Measurements from ENCODE around the gene KCNQ1. TPM values are rescaled to one million over a fixed set of nuclear protein-coding genes. Genes with fewer than 3 reads are reported as not detected.

KCNQ1 gene
- total and polyA plus RNA-seq, 4 donors = 15.4 to 41.7 (median 26.2) TPM

DNA sequence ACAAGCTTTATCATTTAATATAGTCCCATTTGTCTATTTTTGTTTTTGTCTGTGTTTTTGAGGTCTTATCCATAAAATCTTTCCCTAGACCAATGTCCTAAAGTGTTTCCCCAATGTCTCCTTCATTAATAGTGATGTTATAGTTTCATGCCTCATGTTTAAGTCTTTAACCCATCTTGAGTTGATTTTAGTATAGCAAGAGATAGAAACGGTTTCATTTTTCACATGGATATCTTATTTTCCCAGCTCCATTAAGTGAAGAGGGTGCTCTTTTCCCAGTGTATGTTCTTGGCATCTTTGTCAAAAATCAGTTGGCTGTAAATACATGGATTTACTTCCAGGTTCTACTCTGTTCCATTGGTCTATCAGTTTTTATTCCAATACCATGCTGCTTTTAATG lies 196.8 kb downstream of the KCNQ1 start:
- no peaks in the 10 kb centered on the region for H3K27me3 ChIP-seq (ENCODE audit: control insufficient read depth in 3 of 3, insufficient read depth in 3 of 3, low read length in 2 of 3)
- no peak overlapping the region for H3K4me3 ChIP-seq
- H3K9ac ChIP-seq (ENCODE audit: insufficient read depth in 1 of 2, low read length in 2 of 2) = no peak overlapping the region
- H3K4me1 ChIP-seq (ENCODE audit: control insufficient read depth in 5 of 5, insufficient read depth in 5 of 5, low read length in 5 of 5) = no peaks in the 10 kb centered on the region
- no peaks in the 10 kb centered on the region for H3K36me3 ChIP-seq (ENCODE audit: control insufficient read depth in 4 of 4, insufficient read depth in 4 of 4, low read length in 4 of 4)
- DNase-seq (no peak), ATAC-seq (ENCODE audit: insufficient read depth, low FRiP score) (no peak)
- peaks cover 7 to 44% (median 17%) of the 10 kb centered on the region in 4 donors for H3K9me3 ChIP-seq (ENCODE audit: control insufficient read depth in 4 of 4, insufficient read depth in 3 of 4, low read length in 3 of 4)
- TF ChIP-seq, protein P1, sequence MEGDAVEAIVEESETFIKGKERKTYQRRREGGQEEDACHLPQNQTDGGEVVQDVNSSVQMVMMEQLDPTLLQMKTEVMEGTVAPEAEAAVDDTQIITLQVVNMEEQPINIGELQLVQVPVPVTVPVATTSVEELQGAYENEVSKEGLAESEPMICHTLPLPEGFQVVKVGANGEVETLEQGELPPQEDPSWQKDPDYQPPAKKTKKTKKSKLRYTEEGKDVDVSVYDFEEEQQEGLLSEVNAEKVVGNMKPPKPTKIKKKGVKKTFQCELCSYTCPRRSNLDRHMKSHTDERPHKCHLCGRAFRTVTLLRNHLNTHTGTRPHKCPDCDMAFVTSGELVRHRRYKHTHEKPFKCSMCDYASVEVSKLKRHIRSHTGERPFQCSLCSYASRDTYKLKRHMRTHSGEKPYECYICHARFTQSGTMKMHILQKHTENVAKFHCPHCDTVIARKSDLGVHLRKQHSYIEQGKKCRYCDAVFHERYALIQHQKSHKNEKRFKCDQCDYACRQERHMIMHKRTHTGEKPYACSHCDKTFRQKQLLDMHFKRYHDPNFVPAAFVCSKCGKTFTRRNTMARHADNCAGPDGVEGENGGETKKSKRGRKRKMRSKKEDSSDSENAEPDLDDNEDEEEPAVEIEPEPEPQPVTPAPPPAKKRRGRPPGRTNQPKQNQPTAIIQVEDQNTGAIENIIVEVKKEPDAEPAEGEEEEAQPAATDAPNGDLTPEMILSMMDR (IDR thresholded peaks at IDR 0.05; ENCODE audit: control extremely low read depth, extremely low read depth) = no peak
- no peak overlapping the region for H3K27ac ChIP-seq (ENCODE audit: low read depth in 1 of 2, low read length in 1 of 2)
- WGBS, 2 donors = 92 to 97% methylated on average over 1 of the region's 1 CpG

DNA sequence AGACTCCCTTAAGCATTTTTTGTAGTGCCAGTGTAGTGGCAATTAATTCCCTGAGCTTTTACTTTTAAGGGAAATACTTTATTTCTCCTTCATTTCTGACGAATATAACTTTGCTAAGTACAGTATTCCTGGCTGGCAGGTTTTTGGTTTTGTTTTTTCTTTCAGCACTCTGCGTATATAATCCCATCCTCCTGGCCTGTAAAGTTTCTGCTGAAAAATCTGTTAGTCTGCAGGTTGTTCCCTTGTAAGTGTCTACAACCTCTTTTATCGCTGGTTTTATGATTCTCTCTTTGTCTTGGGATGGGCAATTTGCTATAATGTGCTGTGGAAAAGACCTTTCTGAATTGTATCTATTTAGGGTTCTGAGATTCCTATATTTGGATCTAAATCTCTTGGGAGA lies 198.9 kb downstream of the KCNQ1 start:
- Histone ChIP-seq H3K9me3 (ENCODE audit: control insufficient read depth in 4 of 4, insufficient read depth in 3 of 4, low read length in 3 of 4) (peaks cover 7 to 44% (median 18%) of the 10 kb centered on the region in 4 donors), H3K4me3 (no peak overlapping the region), H3K4me1 (ENCODE audit: control insufficient read depth in 5 of 5, insufficient read depth in 5 of 5, low read length in 5 of 5) (no peaks in the 10 kb centered on the region), H3K36me3 (ENCODE audit: control insufficient read depth in 4 of 4, insufficient read depth in 4 of 4, low read length in 4 of 4) (no peaks in the 10 kb centered on the region), H3K9ac (ENCODE audit: insufficient read depth in 1 of 2, low read length in 2 of 2) (no peak overlapping the region), H3K27me3 (ENCODE audit: control insufficient read depth in 3 of 3, insufficient read depth in 3 of 3, low read length in 2 of 3) (no peaks in the 10 kb centered on the region), H3K27ac (ENCODE audit: low read depth in 1 of 2, low read length in 1 of 2) (no peak overlapping the region)
- WGBS, 2 donors = 87 to 92% methylated on average over 3 of the region's 3 CpGs
- ATAC-seq (ENCODE audit: insufficient read depth, low FRiP score) (no peak), DNase-seq (no peak)
- TF ChIP-seq, protein P1 (IDR thresholded peaks at IDR 0.05; ENCODE audit: control extremely low read depth, extremely low read depth) = no peak

DNA sequence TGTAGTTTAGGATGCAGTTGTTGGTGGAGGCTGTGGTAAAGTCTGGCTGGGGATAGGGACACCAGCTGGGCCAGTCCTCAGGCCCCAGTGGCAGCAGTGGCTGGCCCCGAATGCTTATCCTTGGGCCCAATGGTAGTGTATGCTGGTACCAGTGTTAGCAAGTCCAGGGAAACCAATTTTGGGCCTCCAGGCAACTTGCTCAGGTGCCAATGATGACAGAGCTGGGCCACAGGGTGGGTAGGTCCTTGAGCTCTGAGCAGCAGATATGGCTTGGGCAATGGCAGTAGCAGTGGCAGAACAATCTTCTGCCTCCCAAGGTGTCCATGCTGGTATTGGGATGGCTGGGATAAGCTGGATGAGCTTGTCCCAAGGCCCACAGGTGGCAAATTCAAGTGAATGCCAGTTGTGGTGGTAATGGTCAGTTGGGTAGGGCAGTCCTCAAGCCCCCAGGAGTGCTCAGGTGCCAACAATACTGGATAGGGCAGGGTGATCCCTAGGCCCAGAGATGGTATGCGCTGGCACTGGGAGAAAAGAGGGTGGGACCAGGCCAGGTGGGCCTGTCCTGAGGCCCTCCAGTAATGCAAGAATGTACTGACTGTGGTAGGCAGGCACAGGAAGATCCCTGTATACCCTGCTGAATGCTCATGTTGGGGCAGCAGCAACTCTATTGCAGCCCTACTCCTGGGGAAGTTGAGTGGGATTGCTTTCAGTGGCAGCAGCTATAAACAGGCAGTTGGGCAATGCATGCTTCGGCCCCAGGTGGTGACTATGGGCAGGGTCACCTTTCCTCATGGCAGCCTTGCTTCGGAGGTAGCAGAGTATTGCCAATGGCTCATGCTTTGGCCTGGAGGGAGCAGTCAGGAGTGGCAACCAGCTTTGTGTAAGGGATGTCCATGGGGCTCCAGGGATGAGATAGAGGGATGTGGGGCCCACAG lies 200.3 kb downstream of the KCNQ1 start:
- Histone ChIP-seq H3K4me1 (ENCODE audit: control insufficient read depth in 5 of 5, insufficient read depth in 5 of 5, low read length in 5 of 5) (no peaks in the 10 kb centered on the region), H3K4me3 (no peak overlapping the region), H3K27me3 (ENCODE audit: control insufficient read depth in 3 of 3, insufficient read depth in 3 of 3, low read length in 2 of 3) (no peaks in the 10 kb centered on the region), H3K9me3 (ENCODE audit: control insufficient read depth in 4 of 4, insufficient read depth in 3 of 4, low read length in 3 of 4) (peaks cover 7 to 46% (median 19%) of the 10 kb centered on the region in 4 donors), H3K27ac (ENCODE audit: low read depth in 1 of 2, low read length in 1 of 2) (no peak overlapping the region), H3K36me3 (ENCODE audit: control insufficient read depth in 4 of 4, insufficient read depth in 4 of 4, low read length in 4 of 4) (no peaks in the 10 kb centered on the region), H3K9ac (ENCODE audit: insufficient read depth in 1 of 2, low read length in 2 of 2) (no peak overlapping the region)
- ATAC-seq (ENCODE audit: insufficient read depth, low FRiP score) = no peak
- DNase-seq = no peak
- 96 to 97% methylated on average over 4 of the region's 4 CpGs for WGBS, 2 donors
- TF ChIP-seq, protein P1 (IDR thresholded peaks at IDR 0.05; ENCODE audit: control extremely low read depth, extremely low read depth) = no peak
